GM12878 (cell line): ENCODE measurements around the gene SPAG7. TPM values are rescaled to one million over a fixed set of nuclear protein-coding genes. Genes with fewer than 3 reads are reported as not detected.

Experiments used
- ATAC-seq: fragments of 200-7000 bp; cut with Tn5 transposase; 3 replicates; pipeline ENCODE4 v1.9.1; 2020; ENCODE audit warnings: mild to moderate bottlenecking, moderate library complexity
- BruUV-seq: library from RNA; stranded (reverse); fragments of 400-500 nt; replicated peaks from 2 replicates; lab custom pipeline; 2021; lab: Mats Ljungman, UMichigan
- CTCF ChIA-PET: fragments of 300-600 bp; sonication (Branson Sonifier 250); formaldehyde crosslinking; extraction: SDS; loops from one replicate; lab custom pipeline; 2021; ENCODE audit warnings: inconsistent platforms; lab: Yijun Ruan, JAX
- POLR2A ChIA-PET: fragments of 350-600 bp; formaldehyde crosslinking; extraction: SDS; loops from one replicate; lab custom pipeline; 2021; ENCODE audit warnings: inconsistent platforms; lab: Charles Lee
- RAD21 ChIA-PET: fragments of 300-600 bp; sonication (Branson Sonifier 250); formaldehyde crosslinking; loops from one replicate; lab custom pipeline; 2023; ENCODE audit warnings: antibody characterized with exemption; ENCODE audit not compliant: unreplicated experiment; lab: Charles Lee
- SMC1A ChIA-PET: fragments of 300-600 bp; sonication (Branson Sonifier 250); formaldehyde crosslinking; loops from one replicate; lab custom pipeline; 2023; ENCODE audit not compliant: unreplicated experiment, uncharacterized antibody; lab: Charles Lee
- DNase-seq: peaks from one replicate; pipeline ENCODE4 v3.0.0-alpha.2; 2011; ENCODE audit warnings: low read depth, low spot score
- FAIRE-seq: peaks from 3 replicates; lab custom pipeline; 2011; peaks lifted over from hg19 to GRCh38; lab: Jason Lieb, UNC
- H2AFZ ChIP-seq: 2 replicates; pipeline ENCODE4 v1.6.0; 2011; ENCODE audit warnings: low read depth, low read length, control low read depth; ENCODE audit not compliant: control insufficient read depth
- H3K27ac ChIP-seq: 2 replicates; pipeline ENCODE4 v1.5.1; 2011; ENCODE audit warnings: control low read depth; ENCODE audit not compliant: control insufficient read depth, insufficient read depth
- H3K27me3 ChIP-seq, 2 experiments: replicated peaks in 1 of 2; 2 replicates each; pipeline versions ENCODE4 v1.6.0 to v1.6.1; 2011; ENCODE audit warnings: low read length in 1 of 2; ENCODE audit not compliant: control insufficient read depth in 2 of 2, insufficient read depth in 2 of 2
- H3K36me3 ChIP-seq, 2 experiments: 2 replicates each; pipeline ENCODE4 v1.5.1; 2011; ENCODE audit warnings: low read length in 1 of 2; ENCODE audit not compliant: control insufficient read depth in 2 of 2, insufficient read depth in 2 of 2
- H3K4me1 ChIP-seq: 2 replicates; pipeline ENCODE4 v1.6.1; 2011; ENCODE audit warnings: mild to moderate bottlenecking, low read length, moderate library complexity, mixed read lengths; ENCODE audit not compliant: control insufficient read depth, insufficient read depth
- H3K4me2 ChIP-seq: 2 replicates; pipeline ENCODE4 v1.6.0; 2011; ENCODE audit warnings: control low read depth; ENCODE audit not compliant: control insufficient read depth, insufficient read depth
- H3K4me3 ChIP-seq: fragments of 200-600 bp; sonication (generic); 2 replicates; pipeline ENCODE4 v1.5.1; 2016
- H3K79me2 ChIP-seq: 2 replicates; pipeline ENCODE4 v1.6.0; 2011; ENCODE audit warnings: low read length; ENCODE audit not compliant: control insufficient read depth, insufficient read depth
- H3K9ac ChIP-seq: 2 replicates; pipeline ENCODE4 v1.8.0; 2011; ENCODE audit warnings: low read length, control low read depth, mixed read lengths; ENCODE audit not compliant: control insufficient read depth, insufficient read depth
- H3K9me3 ChIP-seq: replicated peaks from 3 replicates; pipeline ENCODE4 v1.5.1; 2011; ENCODE audit warnings: mild to moderate bottlenecking, low read length; ENCODE audit not compliant: control insufficient read depth, insufficient read depth
- H4K20me1 ChIP-seq: 2 replicates; pipeline ENCODE4 v1.6.0; 2011; ENCODE audit not compliant: control insufficient read depth, insufficient read depth
- BRCA1 ChIP-seq: IDR thresholded peaks from 2 replicates; pipeline ENCODE4 v1.6.1; 2011; ENCODE audit warnings: low read depth, low read length, improper control_type of control experiment
- FOXM1 ChIP-seq: IDR thresholded peaks from 2 replicates; pipeline ENCODE4 v1.6.1; 2012; ENCODE audit warnings: low read depth, mild to moderate bottlenecking, inconsistent platforms, low read length, moderate library complexity
- IRF4 ChIP-seq: IDR thresholded peaks from 2 replicates; pipeline ENCODE4 v1.6.1; 2011; ENCODE audit warnings: low read depth, low read length
- MYC ChIP-seq: IDR thresholded peaks from 2 replicates; pipeline ENCODE4 v1.6.1; 2011; ENCODE audit warnings: mild to moderate bottlenecking, low read length, moderate library complexity, inconsistent platforms; ENCODE audit not compliant: insufficient read depth, insufficient replicate concordance, insufficient read length, severe bottlenecking
- NFYB ChIP-seq: IDR thresholded peaks from 2 replicates; pipeline ENCODE4 v1.6.1; 2011; ENCODE audit warnings: low read depth, mild to moderate bottlenecking, low read length, improper control_type of control experiment, moderate library complexity; ENCODE audit not compliant: insufficient read depth
- PAX5 ChIP-seq: IDR thresholded peaks from 2 replicates; pipeline ENCODE4 v1.6.1; 2011; ENCODE audit warnings: low read depth, low read length, borderline replicate concordance
- POLR2A ChIP-seq: IDR thresholded peaks from 2 replicates; pipeline ENCODE4 v1.6.1; 2011; ENCODE audit warnings: low read depth, mild to moderate bottlenecking, low read length
- RAD21 ChIP-seq: IDR thresholded peaks from 2 replicates; pipeline ENCODE4 v1.6.1; 2011; ENCODE audit warnings: mild to moderate bottlenecking, low read depth, low read length, moderate library complexity; ENCODE audit not compliant: insufficient read depth
- RBBP5 ChIP-seq: fragments of 200-600 bp; sonication (generic); conservative IDR thresholded peaks from 2 replicates; pipeline ENCODE4 v1.6.1; 2016
- RUNX3 ChIP-seq: IDR thresholded peaks from 2 replicates; pipeline ENCODE4 v1.6.1; 2012; ENCODE audit warnings: low read length, inconsistent platforms
- SMAD1 ChIP-seq: fragments of 450-650 bp; IDR thresholded peaks from 2 replicates; pipeline ENCODE4 v1.6.1; 2018; ENCODE audit warnings: mild to moderate bottlenecking, low read depth; ENCODE audit not compliant: partially characterized antibody
- SREBF1 ChIP-seq: IDR thresholded peaks from 2 replicates; pipeline ENCODE4 v1.6.1; 2012; ENCODE audit warnings: mild to moderate bottlenecking, low read length
- WGBS: methylation state at CpG from one replicate; pipeline ENCODE4 v1.1.6; 2016; ENCODE audit warnings: low lambda C conversion rate; ENCODE audit not compliant: insufficient replicate concordance, insufficient coverage; ENCODE audit errors: missing lambda C conversion rate; 5-methylcytosine and 5-hydroxymethylcytosine counted together
- in situ Hi-C: fragments of 300-500 bp; cut with MboI; formaldehyde crosslinking; loops from 9 replicates; pipeline ENCODE4 v1.14.3; 2018; ENCODE audit warnings: mixed read lengths
- intact Hi-C: fragments of 100-400 bp; cut with micrococcal nuclease; formaldehyde crosslinking; loops from one replicate; pipeline ENCODE4 v1.14.2; 2022; ENCODE audit not compliant: unreplicated experiment
- polyA plus RNA-seq, 11 experiments: library from polyadenylated mRNA; depleted of rRNA in 4 of 11; unstranded in 6 of 11; stranded (reverse) in 5 of 11; fragments of >200 nt; fragmentation: Nextera tagmentation in 4 of 11; fragmentation: Illumina TruSeq in 1 of 11; extraction: Ambion mirVana in 4 of 11; extraction: Trizol in 1 of 11; gene quantifications; 1 replicate in 1 of 11; 2 replicates in 10 of 11; pipeline versions ENCODE4 v1.2.1 to v1.2.3, GENCODE V29; 2011 to 2016; ENCODE audit warnings: inconsistent platforms in 2 of 11, missing spikeins in 2 of 11, low read depth in 1 of 11
- total RNA-seq, 4 experiments: library from RNA; depleted of rRNA in 3 of 4; stranded (reverse); fragments of >200 nt in 3 of 4; fragmentation: Illumina TruSeq in 1 of 4; extraction: Trizol in 1 of 4; gene quantifications; 2 replicates each; pipeline versions ENCODE4 v1.2.1 to v1.2.3, GENCODE V29; 2013 to 2021
- TF ChIP-seq, protein P1 (sequence below): IDR thresholded peaks from 2 replicates; pipeline ENCODE4 v1.6.1; 2012; ENCODE audit warnings: mild to moderate bottlenecking, low read depth, low read length
- TF ChIP-seq, protein P2 (sequence below): fragments of 450-650 bp; IDR thresholded peaks from 2 replicates; pipeline ENCODE4 v1.6.1; 2017; ENCODE audit warnings: mild to moderate bottlenecking, moderate library complexity

The SPAG7 gene
- total and polyA plus RNA-seq, 10 of the 15 experiments (the other 5 are each of a cell fraction or from before 2014, with no cell fraction given): 7.9 to 146 (median 88.7) TPM

DNA sequence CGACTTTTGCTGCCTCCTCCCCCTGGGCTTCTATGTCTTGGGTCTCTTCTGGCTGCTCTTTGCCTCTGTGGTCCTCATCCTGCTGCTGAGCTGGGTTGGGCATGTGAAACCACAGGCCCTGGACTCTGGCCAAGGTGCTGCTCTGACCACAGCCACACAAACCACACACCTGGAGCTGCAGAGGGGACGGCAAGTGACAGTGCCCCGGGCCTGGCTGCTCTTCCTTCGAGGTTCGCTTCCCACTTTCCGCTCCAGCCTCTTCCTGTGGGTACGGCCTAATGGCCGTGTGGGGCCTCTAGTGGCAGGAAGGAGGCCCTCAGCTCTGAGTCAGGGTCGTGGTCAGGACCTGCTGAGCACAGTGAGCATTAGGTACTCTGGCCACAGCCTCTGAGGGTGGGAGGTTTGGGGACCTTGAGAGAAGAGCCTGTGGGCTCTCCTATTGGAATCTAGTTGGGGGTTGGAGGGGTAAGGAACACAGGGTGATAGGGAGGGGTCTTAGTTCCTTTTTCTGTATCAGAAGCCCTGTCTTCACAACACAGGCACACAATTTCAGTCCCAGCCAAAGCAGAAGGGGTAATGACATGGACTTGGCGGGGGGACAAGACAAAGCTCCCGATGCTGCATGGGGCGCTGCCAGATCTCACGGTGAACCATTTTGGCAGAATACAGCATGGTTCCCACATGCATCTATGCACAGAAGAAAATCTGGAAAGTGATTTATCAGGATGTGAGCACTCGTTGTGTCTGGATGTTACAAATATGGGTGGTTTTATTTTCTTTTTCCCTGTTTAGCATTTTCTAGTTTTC is 33.2 kb downstream of the SPAG7 start:
- in situ Hi-C loops (no loop called here), intact Hi-C loops (no loop called here)
- ChIA-PET RAD21 (interaction anchor here (0.5 to 1.2 kb wide), 2 partner anchors 33 to 83 kb away, joined by 3 to 4 read pairs; partner anchors contain the start of gene SPAG7), POLR2A (interaction anchor here (0.7 to 1.3 kb wide), 2 partner anchors 21 to 198 kb away, joined by 3 read pairs; no protein-coding TSS in a partner anchor), CTCF (interaction anchor here (0.6 to 1.3 kb wide), 3 partner anchors 25 to 1501 kb away, joined by 3 to 5 read pairs (median 4); partner anchors contain the start of gene SPAG7), SMC1A (interaction anchor here (1.2 kb wide), 1 partner anchor 32 kb away, joined by 3 read pairs; no protein-coding TSS in a partner anchor)
- H4K20me1 ChIP-seq: no peaks in the 10 kb centered on the region
- no peaks in the 10 kb centered on the region for H3K9me3 ChIP-seq
- no peak overlapping the region for H2AFZ ChIP-seq
- H3K27ac ChIP-seq: no peak overlapping the region
- FAIRE-seq (no peak), ATAC-seq (peak; percentile 80), DNase-seq (no peak)
- H3K4me3 ChIP-seq: peak overlapping the region; percentile 42; the same call in 1 of the 2 replicates
- WGBS: 27% methylated on average over 14 of the region's 14 CpGs
- BruUV-seq: no TSS peak
- peak overlapping the region; percentile 56 for H3K4me2 ChIP-seq
- no peak overlapping the region for H3K9ac ChIP-seq
- H3K79me2 ChIP-seq: peaks cover 16% of the 10 kb centered on the region
- H3K27me3 ChIP-seq: no peaks in the 10 kb centered on the region
- H3K36me3 ChIP-seq: peaks cover 4 to 14% of the 10 kb centered on the region in 2 experiments; a peak in 3 of 4 replicates
- peaks cover 32% of the 10 kb centered on the region for H3K4me1 ChIP-seq
- TF ChIP-seq NFYB (no peak), SMAD1 (no peak), RBBP5 (no peak), MYC (no peak), BRCA1 (no peak), SREBF1 (no peak), RUNX3 (peak; percentile 96), POLR2A (peak; percentile 62), RAD21 (peak; percentile 24; the same call in 1 of the 2 replicates), PAX5 (no peak), IRF4 (no peak), FOXM1 (no peak)
- TF ChIP-seq, protein P1, sequence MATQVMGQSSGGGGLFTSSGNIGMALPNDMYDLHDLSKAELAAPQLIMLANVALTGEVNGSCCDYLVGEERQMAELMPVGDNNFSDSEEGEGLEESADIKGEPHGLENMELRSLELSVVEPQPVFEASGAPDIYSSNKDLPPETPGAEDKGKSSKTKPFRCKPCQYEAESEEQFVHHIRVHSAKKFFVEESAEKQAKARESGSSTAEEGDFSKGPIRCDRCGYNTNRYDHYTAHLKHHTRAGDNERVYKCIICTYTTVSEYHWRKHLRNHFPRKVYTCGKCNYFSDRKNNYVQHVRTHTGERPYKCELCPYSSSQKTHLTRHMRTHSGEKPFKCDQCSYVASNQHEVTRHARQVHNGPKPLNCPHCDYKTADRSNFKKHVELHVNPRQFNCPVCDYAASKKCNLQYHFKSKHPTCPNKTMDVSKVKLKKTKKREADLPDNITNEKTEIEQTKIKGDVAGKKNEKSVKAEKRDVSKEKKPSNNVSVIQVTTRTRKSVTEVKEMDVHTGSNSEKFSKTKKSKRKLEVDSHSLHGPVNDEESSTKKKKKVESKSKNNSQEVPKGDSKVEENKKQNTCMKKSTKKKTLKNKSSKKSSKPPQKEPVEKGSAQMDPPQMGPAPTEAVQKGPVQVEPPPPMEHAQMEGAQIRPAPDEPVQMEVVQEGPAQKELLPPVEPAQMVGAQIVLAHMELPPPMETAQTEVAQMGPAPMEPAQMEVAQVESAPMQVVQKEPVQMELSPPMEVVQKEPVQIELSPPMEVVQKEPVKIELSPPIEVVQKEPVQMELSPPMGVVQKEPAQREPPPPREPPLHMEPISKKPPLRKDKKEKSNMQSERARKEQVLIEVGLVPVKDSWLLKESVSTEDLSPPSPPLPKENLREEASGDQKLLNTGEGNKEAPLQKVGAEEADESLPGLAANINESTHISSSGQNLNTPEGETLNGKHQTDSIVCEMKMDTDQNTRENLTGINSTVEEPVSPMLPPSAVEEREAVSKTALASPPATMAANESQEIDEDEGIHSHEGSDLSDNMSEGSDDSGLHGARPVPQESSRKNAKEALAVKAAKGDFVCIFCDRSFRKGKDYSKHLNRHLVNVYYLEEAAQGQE: 0 out of 2 replicates have a peak, but pooled peaks have one; percentile 39
- TF ChIP-seq, protein P2, sequence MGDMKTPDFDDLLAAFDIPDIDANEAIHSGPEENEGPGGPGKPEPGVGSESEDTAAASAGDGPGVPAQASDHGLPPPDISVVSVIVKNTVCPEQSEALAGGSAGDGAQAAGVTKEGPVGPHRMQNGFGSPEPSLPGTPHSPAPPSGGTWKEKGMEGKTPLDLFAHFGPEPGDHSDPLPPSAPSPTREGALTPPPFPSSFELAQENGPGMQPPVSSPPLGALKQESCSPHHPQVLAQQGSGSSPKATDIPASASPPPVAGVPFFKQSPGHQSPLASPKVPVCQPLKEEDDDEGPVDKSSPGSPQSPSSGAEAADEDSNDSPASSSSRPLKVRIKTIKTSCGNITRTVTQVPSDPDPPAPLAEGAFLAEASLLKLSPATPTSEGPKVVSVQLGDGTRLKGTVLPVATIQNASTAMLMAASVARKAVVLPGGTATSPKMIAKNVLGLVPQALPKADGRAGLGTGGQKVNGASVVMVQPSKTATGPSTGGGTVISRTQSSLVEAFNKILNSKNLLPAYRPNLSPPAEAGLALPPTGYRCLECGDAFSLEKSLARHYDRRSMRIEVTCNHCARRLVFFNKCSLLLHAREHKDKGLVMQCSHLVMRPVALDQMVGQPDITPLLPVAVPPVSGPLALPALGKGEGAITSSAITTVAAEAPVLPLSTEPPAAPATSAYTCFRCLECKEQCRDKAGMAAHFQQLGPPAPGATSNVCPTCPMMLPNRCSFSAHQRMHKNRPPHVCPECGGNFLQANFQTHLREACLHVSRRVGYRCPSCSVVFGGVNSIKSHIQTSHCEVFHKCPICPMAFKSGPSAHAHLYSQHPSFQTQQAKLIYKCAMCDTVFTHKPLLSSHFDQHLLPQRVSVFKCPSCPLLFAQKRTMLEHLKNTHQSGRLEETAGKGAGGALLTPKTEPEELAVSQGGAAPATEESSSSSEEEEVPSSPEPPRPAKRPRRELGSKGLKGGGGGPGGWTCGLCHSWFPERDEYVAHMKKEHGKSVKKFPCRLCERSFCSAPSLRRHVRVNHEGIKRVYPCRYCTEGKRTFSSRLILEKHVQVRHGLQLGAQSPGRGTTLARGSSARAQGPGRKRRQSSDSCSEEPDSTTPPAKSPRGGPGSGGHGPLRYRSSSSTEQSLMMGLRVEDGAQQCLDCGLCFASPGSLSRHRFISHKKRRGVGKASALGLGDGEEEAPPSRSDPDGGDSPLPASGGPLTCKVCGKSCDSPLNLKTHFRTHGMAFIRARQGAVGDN: no peak
